OCI-LY7 (cell line): ENCODE results near the gene MTHFR.

ENCODE experiments used
- EZH2phosphoT487 ChIP-seq: fragments of 200-600 bp; sonication (generic); IDR thresholded peaks from 2 replicates; pipeline ENCODE4 v1.6.1; 2018; ENCODE audit warnings: low read depth, borderline replicate concordance, mild to moderate bottlenecking, mixed run types, antibody characterized with exemption, low read length, moderate library complexity, mixed read lengths
- TF ChIP-seq, protein P1 (sequence below): fragments of 200-600 bp; sonication (generic); conservative IDR thresholded peaks from 2 replicates; pipeline ENCODE4 v1.5.1; 2014; ENCODE audit warnings: mild to moderate bottlenecking, antibody characterized with exemption, low read length, moderate library complexity, mixed read lengths

DNA sequence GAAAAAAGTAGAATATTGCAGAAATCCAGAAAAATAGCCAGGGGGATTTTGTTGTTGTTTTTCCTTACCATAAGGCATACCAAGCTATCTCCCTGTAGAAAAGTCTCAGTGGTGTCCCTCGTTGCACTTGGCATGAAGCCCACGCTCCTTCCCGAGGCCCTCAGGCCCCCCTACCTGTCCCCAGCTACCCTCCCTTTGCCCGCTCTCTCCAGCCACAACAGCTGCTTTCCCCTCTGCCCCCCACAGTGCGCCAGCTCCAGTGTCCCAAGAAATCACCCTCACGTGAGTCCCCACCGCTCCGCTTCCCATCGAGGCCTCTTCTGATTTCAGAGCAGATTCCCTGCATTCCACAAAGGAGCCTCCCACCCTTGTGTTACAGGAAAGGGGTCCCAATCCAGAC lies 61.5 kb downstream of the MTHFR start:
- TF ChIP-seq, protein P1, sequence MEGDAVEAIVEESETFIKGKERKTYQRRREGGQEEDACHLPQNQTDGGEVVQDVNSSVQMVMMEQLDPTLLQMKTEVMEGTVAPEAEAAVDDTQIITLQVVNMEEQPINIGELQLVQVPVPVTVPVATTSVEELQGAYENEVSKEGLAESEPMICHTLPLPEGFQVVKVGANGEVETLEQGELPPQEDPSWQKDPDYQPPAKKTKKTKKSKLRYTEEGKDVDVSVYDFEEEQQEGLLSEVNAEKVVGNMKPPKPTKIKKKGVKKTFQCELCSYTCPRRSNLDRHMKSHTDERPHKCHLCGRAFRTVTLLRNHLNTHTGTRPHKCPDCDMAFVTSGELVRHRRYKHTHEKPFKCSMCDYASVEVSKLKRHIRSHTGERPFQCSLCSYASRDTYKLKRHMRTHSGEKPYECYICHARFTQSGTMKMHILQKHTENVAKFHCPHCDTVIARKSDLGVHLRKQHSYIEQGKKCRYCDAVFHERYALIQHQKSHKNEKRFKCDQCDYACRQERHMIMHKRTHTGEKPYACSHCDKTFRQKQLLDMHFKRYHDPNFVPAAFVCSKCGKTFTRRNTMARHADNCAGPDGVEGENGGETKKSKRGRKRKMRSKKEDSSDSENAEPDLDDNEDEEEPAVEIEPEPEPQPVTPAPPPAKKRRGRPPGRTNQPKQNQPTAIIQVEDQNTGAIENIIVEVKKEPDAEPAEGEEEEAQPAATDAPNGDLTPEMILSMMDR = no peak
- TF ChIP-seq EZH2phosphoT487 = no peak
